HG02610 (cell line): ENCODE results near the gene PHETA1.

Source experiments
- ATAC-seq: cut with Tn5 transposase; IDR thresholded peaks from one replicate; pipeline ENCODE4 v1.9.1; 2021; ENCODE audit warnings: mild to moderate bottlenecking, moderate library complexity; ENCODE audit not compliant: unreplicated experiment

Gene PHETA1

GRCh38 chr12:111368788-111369495, at the start of gene PHETA1:
TSS of gene PHETA1 (minus strand) at chr12:111369095. CDS start at chr12:111363427, 5,668 bp downstream.
- peak; percentile 94 for ATAC-seq

GRCh38 chr12:111418594-111418880, 49.6 kb upstream of the PHETA1 start:
- ATAC-seq, result no peak

GRCh38 chr12:111417784-111418593, 49.1 kb upstream of the PHETA1 start:
- ATAC-seq, result no peak

GRCh38 chr12:111417290-111417689, 48.4 kb upstream of the PHETA1 start:
- no peak for ATAC-seq

GRCh38 chr12:111414711-111415252, 45.9 kb upstream of the PHETA1 start:
- ATAC-seq, result no peak

- no peak for ATAC-seq
Observed at GRCh38 chr12:111413442-111414086, 44.7 kb upstream of the PHETA1 start.

GRCh38 chr12:111412830-111413441, 44.0 kb upstream of the PHETA1 start:
- no peak for ATAC-seq

GRCh38 chr12:111412007-111412829, 43.3 kb upstream of the PHETA1 start:
- no peak for ATAC-seq

- no peak for ATAC-seq
Observed at GRCh38 chr12:111411185-111411764, 42.4 kb upstream of the PHETA1 start.

GRCh38 chr12:111410431-111411184, 41.7 kb upstream of the PHETA1 start:
- ATAC-seq, result no peak

GRCh38 chr12:111409780-111410430, 41.0 kb upstream of the PHETA1 start:
- ATAC-seq, result no peak

GRCh38 chr12:111409403-111409779, 40.5 kb upstream of the PHETA1 start:
- no peak for ATAC-seq

- no peak for ATAC-seq
Observed at GRCh38 chr12:111408686-111409402, 39.9 kb upstream of the PHETA1 start.

- ATAC-seq, result no peak
Observed at GRCh38 chr12:111408116-111408440, 39.2 kb upstream of the PHETA1 start.

- no peak for ATAC-seq
Observed at GRCh38 chr12:111407377-111408115, 38.7 kb upstream of the PHETA1 start.

- ATAC-seq, result no peak
Observed at GRCh38 chr12:111406474-111407376, 37.8 kb upstream of the PHETA1 start.
